CD4-positive, CD25-positive, alpha-beta regulatory T cell (primary cell): ENCODE results near the gene FCHSD2. TPM values are rescaled to one million over a fixed set of nuclear protein-coding genes. Genes with fewer than 3 reads are reported as not detected.

Experiments
- ATAC-seq, 2 donors: fragments of 150-1000 bp; cut with Tn5 transposase; one replicate each; pipeline ENCODE4 v1.10.0; 2021; ENCODE audit warnings: low read depth in 2 of 2, moderate number of reproducible peaks in 2 of 2, moderate library complexity in 1 of 2
- DNase-seq, 3 donors: peaks; one replicate each; pipeline versions ENCODE4 v3.0.0 to v3.0.0-alpha.2; 2012 to 2022; ENCODE audit warnings: mixed read lengths in 1 of 3
- H3K27ac ChIP-seq: one replicate; pipeline ENCODE4 v1.7.0; 2013; ENCODE audit warnings: mild to moderate bottlenecking, low read length; ENCODE audit not compliant: insufficient read depth, poor library complexity, severe bottlenecking
- H3K27me3 ChIP-seq: one replicate; pipeline ENCODE4 v1.7.0; 2013; ENCODE audit warnings: low read length; ENCODE audit not compliant: control insufficient read depth, insufficient read depth
- H3K36me3 ChIP-seq: one replicate; pipeline ENCODE4 v1.7.0; 2013; ENCODE audit warnings: mild to moderate bottlenecking, low read length, moderate library complexity; ENCODE audit not compliant: control insufficient read depth, insufficient read depth
- H3K4me1 ChIP-seq: 2 replicates; pipeline ENCODE4 v1.7.0; 2013; ENCODE audit warnings: mild to moderate bottlenecking, low read length; ENCODE audit not compliant: insufficient read depth, control insufficient read depth, poor library complexity, severe bottlenecking
- H3K4me3 ChIP-seq: one replicate; pipeline ENCODE4 v1.7.0; 2013; ENCODE audit warnings: low read depth, mild to moderate bottlenecking, low read length, moderate library complexity
- H3K9me3 ChIP-seq, 2 experiments: 1 replicate in 1 of 2; 2 replicates in 1 of 2; pipeline ENCODE4 v1.7.0; 2013; ENCODE audit warnings: low read length in 2 of 2, mild to moderate bottlenecking in 1 of 2, moderate library complexity in 1 of 2; ENCODE audit not compliant: control insufficient read depth in 2 of 2
- H3K27ac Mint-ChIP-seq, 3 donors: one replicate each; pipeline ENCODE4 v1.8.0; 2020 to 2022; ENCODE audit warnings: mild to moderate bottlenecking in 3 of 3, mixed read lengths in 3 of 3, moderate library complexity in 2 of 3
- H3K27me3 Mint-ChIP-seq: one replicate; pipeline ENCODE4 v1.8.0; 2022; ENCODE audit warnings: mild to moderate bottlenecking, mixed read lengths
- H3K36me3 Mint-ChIP-seq: one replicate; pipeline ENCODE4 v1.8.0; 2020; ENCODE audit warnings: mixed read lengths
- H3K4me1 Mint-ChIP-seq, 4 donors: one replicate each; pipeline ENCODE4 v1.8.0; 2020 to 2022; ENCODE audit warnings: mixed read lengths in 4 of 4, mild to moderate bottlenecking in 1 of 4
- H3K4me3 Mint-ChIP-seq, 4 donors: one replicate each; pipeline ENCODE4 v1.8.0; 2020 to 2022; ENCODE audit warnings: mild to moderate bottlenecking in 4 of 4, mixed read lengths in 4 of 4, moderate library complexity in 3 of 4
- H3K9me3 Mint-ChIP-seq, 7 donors: one replicate each; pipeline ENCODE4 v1.8.0; 2020 to 2022; ENCODE audit warnings: mixed read lengths in 7 of 7, mild to moderate bottlenecking in 3 of 7, moderate library complexity in 2 of 7
- polyA plus RNA-seq, 4 donors: library from polyadenylated mRNA; unstranded; fragments of 300-500 nt; fragmentation: Illumina TruSeq; gene quantifications; one replicate each; pipeline ENCODE4 v1.2.3, GENCODE V29; 2021
- total RNA-seq: library from RNA; stranded (reverse); gene quantifications from one replicate; pipeline ENCODE4 v1.2.3, GENCODE V29; 2022

FCHSD2 gene
- total and polyA plus RNA-seq, 5 donors from 2014 or later: 13.5 to 56.6 (median 19.6) TPM

DNA sequence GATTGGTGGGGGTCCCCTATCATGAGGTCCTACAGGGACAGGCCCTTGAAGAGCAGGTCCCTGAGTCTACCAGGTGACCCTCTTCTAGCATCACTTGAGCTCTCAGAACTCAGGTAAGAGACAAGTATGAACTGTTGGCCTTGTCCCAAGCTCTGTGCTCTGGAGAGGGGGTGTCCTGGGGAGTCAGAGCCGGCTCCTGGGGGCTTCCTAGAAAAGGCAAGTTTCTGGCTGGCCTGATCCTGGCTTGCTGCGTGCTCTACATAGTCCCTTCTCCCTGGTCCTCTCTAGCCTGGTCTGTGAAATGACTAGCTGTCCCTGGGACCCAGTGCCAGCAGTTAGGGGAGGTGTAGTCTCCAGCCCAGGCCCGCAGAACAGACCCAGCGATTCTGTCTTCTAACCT, 316.5 kb downstream of the FCHSD2 start:
- no peak overlapping the region for H3K4me3 ChIP-seq
- H3K9me3 Mint-ChIP-seq: no peaks in the 10 kb centered on the region
- no peaks in the 10 kb centered on the region for H3K27me3 ChIP-seq
- peaks cover 0 to 24% (median 9%) of the 10 kb centered on the region in 4 donors for H3K4me1 Mint-ChIP-seq
- H3K27ac ChIP-seq: no peak overlapping the region
- no peak for ATAC-seq
- H3K27ac Mint-ChIP-seq: peak overlapping the region in 2 of 3 donors; percentile 32 to 85
- peak overlapping the region in 1 of 4 donors; percentile 68 for H3K4me3 Mint-ChIP-seq
- H3K36me3 ChIP-seq: peaks cover 38% of the 10 kb centered on the region
- peaks cover 22% of the 10 kb centered on the region for H3K4me1 ChIP-seq
- no peaks in the 10 kb centered on the region for H3K9me3 ChIP-seq
- H3K36me3 Mint-ChIP-seq: peaks cover 4% of the 10 kb centered on the region
- H3K27me3 Mint-ChIP-seq: no peaks in the 10 kb centered on the region
- no peak for DNase-seq

DNA sequence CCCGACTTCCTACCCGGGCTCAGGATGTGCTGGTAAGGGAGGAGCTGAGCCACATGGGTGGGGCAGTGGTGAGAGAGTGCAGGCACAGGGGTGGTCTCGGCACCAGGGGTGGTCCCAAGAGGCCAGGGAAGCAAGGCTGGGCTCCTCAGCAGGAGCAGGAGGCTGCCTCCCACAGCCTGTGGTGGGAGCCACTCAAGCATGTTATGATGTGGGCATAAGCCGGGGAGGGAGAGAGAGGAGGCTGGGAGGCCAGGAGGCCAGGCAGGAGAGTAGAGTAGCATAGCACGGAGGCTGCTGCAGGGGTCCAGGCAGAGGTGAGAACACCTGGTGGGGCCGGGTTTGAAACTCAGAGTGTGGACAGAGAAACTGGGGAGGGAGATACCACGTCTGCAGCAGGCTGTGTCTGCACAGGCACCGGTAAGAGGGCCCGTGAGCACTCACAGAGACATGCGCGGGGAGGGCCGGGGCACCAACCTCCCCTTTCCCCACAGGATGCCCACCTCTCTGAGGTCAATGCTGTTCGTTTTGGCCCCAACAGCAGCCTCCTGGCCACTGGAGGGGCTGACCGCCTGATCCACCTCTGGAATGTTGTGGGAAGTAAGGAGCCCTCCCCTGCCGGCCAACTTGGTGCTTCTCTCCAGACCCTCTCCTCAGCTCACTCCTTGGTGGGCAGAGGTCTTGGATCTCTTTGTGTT, 317.2 kb downstream of the FCHSD2 start:
- Histone ChIP-seq H3K27ac (no peak overlapping the region), H3K4me1 (peaks cover 24% of the 10 kb centered on the region), H3K4me3 (no peak overlapping the region), H3K9me3 (no peaks in the 10 kb centered on the region), H3K36me3 (peaks cover 41% of the 10 kb centered on the region), H3K27me3 (no peaks in the 10 kb centered on the region)
- H3K4me3 Mint-ChIP-seq: peak overlapping the region in 2 of 4 donors; percentile 68
- peaks cover 0 to 27% (median 12%) of the 10 kb centered on the region in 4 donors for H3K4me1 Mint-ChIP-seq
- no peaks in the 10 kb centered on the region for H3K9me3 Mint-ChIP-seq
- H3K27ac Mint-ChIP-seq: peak overlapping the region in 2 of 3 donors; percentile 32 to 85
- DNase-seq (no peak), ATAC-seq (no peak)
- no peaks in the 10 kb centered on the region for H3K27me3 Mint-ChIP-seq
- H3K36me3 Mint-ChIP-seq: peaks cover 9% of the 10 kb centered on the region

DNA sequence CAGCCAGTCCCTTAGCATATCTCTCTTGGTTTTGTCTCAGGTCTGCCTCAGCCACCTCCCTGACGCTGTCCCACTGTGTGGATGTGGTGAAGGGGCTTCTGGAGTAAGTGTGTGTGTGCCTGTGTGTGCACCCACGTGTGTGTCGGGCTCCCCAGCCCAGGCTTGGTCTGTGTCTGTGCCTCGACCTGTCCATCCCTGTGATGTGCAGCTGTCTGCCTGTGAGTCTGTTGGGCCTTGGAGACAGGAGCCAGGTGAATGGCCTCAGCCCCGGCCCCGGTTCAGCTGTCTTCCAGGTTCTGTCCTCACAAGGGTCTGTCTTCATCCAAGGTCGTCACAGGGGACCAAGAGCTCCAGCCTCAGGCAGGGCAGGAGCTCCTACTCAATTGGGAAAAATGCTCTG, 318.1 kb downstream of the FCHSD2 start:
- H3K27me3 Mint-ChIP-seq: no peaks in the 10 kb centered on the region
- H3K9me3 Mint-ChIP-seq: no peaks in the 10 kb centered on the region
- Histone ChIP-seq H3K27ac (no peak overlapping the region), H3K4me3 (no peak overlapping the region), H3K27me3 (no peaks in the 10 kb centered on the region), H3K9me3 (no peaks in the 10 kb centered on the region), H3K4me1 (peaks cover 24% of the 10 kb centered on the region), H3K36me3 (peaks cover 44% of the 10 kb centered on the region)
- peaks cover 14% of the 10 kb centered on the region for H3K36me3 Mint-ChIP-seq
- no peak for ATAC-seq
- no peak for DNase-seq
- peak overlapping the region in 1 of 3 donors; percentile 82 for H3K27ac Mint-ChIP-seq
- peak overlapping the region in 1 of 4 donors; percentile 8 for H3K4me3 Mint-ChIP-seq
- peaks cover 0 to 31% (median 12%) of the 10 kb centered on the region in 4 donors for H3K4me1 Mint-ChIP-seq

DNA sequence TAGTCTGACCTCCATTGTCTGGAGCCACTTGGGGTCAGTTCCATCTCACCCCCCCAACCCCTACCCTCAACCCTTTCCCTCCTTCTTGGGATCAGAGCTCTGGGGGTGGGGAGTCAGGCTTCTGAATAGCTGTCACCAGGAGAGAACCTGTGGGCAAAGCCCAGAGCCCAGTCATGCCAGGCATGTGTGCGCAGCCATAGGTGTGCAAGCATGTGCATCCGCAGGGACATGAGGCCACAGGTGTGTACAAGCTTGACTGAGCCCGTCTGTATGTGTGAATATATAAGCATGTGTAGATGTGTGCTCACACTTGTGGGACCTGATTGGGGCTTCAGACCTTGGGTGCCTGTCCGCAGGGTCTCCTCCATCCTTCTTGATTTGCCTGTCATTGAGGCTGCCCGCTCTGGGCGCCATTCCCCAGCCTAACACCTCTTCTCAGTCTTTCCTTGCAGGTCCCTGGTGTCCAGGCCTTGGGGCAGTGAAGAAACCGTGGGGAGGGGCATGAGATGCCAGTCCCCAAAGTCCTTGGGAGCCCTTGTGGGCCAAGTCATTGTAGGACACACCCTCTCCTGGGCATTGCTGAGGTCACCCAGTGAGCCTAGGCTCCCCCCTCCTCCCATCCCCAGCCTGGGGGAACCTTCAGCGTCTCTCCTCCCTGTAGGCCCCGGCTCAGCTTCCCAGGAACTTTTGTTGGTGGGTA, 318.9 kb downstream of the FCHSD2 start:
- no peak for ATAC-seq
- peak overlapping the region in 1 of 4 donors; percentile 8 for H3K4me3 Mint-ChIP-seq
- H3K9me3 Mint-ChIP-seq: no peaks in the 10 kb centered on the region
- peaks cover 22% of the 10 kb centered on the region for H3K36me3 Mint-ChIP-seq
- H3K4me3 ChIP-seq: no peak overlapping the region
- H3K27me3 ChIP-seq: no peaks in the 10 kb centered on the region
- peaks cover 43% of the 10 kb centered on the region for H3K36me3 ChIP-seq
- no peaks in the 10 kb centered on the region for H3K9me3 ChIP-seq
- peak overlapping the region; percentile 61 for H3K27ac ChIP-seq
- peaks cover 22% of the 10 kb centered on the region for H3K4me1 ChIP-seq
- no peaks in the 10 kb centered on the region for H3K27me3 Mint-ChIP-seq
- peak overlapping the region; percentile 23 to 82 (median 38) for H3K27ac Mint-ChIP-seq
- no peak for DNase-seq
- peaks cover 0 to 32% (median 11%) of the 10 kb centered on the region in 4 donors for H3K4me1 Mint-ChIP-seq

DNA sequence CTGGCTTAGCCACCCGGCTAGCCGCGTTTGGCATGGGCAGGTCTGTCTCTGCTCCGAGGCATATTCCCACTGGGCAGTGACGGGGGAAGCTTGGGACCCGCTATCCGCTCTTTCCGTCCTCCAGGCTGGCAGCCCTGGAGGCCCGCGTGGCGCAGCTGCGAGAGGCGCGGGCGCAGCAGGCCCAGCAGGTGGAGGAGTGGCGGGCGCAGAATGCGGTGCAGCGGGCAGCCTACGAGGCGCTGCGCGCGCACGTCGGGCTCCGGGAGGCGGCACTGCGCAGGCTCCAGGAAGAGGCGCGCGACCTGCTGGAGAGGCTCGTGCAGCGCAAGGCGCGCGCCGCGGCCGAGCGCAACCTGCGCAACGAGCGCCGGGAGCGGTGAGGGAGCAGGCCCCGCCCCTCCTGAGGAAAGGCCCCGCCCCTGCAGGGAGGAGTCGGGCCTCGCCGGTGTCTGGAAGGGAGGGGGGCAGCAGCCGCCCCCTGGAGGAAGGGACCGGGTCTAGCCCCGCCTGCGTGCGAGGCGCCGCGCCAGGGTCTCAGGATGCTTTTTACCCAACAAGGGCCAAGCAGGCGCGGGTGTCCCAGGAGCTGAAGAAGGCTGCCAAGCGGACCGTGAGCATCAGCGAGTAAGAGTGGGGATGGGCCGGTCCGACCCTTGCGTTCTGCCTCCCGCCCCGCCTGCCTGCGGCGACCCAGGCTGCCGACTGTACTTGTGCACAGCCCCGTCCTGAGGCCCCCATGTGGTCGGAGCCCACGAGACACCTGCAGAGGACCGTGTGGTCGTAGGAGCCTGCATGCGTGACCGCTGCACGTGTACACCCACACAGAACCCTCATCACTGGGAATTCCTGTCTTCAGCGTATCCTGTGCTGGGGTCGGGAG, 320.0 kb downstream of the FCHSD2 start:
- Mint-ChIP-seq H3K9me3 (no peaks in the 10 kb centered on the region), H3K4me3 (peak overlapping the region in 1 of 4 donors; percentile 32), H3K4me1 (peaks cover 0 to 37% (median 12%) of the 10 kb centered on the region in 4 donors), H3K27me3 (no peaks in the 10 kb centered on the region), H3K36me3 (peaks cover 29% of the 10 kb centered on the region), H3K27ac (peak overlapping the region in 2 of 3 donors; percentile 23 to 59)
- H3K9me3 ChIP-seq: no peaks in the 10 kb centered on the region
- H3K4me3 ChIP-seq: no peak overlapping the region
- DNase-seq (peak; percentile 76 to 90 (median 82)), ATAC-seq (peak; percentile 83 to 86)
- H3K4me1 ChIP-seq: peaks cover 18% of the 10 kb centered on the region
- H3K27me3 ChIP-seq: no peaks in the 10 kb centered on the region
- peak overlapping the region; percentile 61 for H3K27ac ChIP-seq
- H3K36me3 ChIP-seq: peaks cover 53% of the 10 kb centered on the region

DNA sequence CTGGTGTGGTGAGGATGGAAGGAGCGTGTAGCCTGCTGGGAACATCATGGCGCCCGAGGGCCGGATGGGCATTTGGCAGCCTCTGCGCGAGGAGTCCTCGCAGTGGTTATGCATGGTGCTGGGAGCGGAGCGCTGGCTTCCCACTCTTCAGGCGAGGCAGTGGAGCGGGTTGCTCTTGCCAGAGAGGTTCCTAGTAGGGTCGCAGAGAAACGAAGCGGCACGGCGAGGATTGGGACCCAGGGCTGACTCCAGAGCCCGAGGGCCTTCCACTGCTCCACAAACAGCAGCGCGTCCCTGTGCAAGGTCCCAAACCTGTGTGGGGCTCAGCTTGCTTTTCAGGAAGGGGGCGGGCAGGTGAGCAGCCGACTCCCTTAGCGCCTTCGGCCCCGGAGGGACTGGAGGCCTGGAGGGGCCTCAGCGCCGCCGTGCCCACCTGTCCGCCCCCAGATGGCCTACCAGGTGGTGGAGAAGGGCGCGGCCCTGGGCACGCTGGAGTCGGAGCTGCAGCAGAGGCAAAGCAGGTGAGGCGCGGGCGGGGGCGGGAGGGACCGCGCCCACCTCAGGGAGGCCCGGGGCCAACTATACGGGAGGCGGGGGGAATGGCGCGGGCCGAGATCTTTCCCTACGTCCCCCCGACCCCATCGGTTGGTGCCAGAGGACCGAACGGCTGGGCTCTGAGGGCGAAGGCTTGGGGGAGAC, 320.7 kb downstream of the FCHSD2 start:
- Histone ChIP-seq H3K36me3 (peaks cover 53% of the 10 kb centered on the region), H3K27me3 (no peaks in the 10 kb centered on the region), H3K27ac (peak overlapping the region; percentile 61), H3K4me3 (no peak overlapping the region), H3K4me1 (peaks cover 26% of the 10 kb centered on the region), H3K9me3 (no peaks in the 10 kb centered on the region)
- Mint-ChIP-seq H3K36me3 (peaks cover 29% of the 10 kb centered on the region), H3K9me3 (no peaks in the 10 kb centered on the region), H3K4me3 (peak overlapping the region in 1 of 4 donors; percentile 51), H3K27ac (peak overlapping the region in 1 of 3 donors; percentile 9), H3K27me3 (no peaks in the 10 kb centered on the region), H3K4me1 (peaks cover 0 to 44% (median 13%) of the 10 kb centered on the region in 4 donors)
- ATAC-seq: no peak
- no peak for DNase-seq
